Astrocyte (in vitro differentiated cells and primary cell): ENCODE data around the gene KIF18B. TPM values are rescaled to one million over a fixed set of nuclear protein-coding genes. Genes with fewer than 3 reads are reported as not detected.
A peak's percentile ranks its signal among the peaks of the same experiment; 100 is the strongest.

ENCODE experiments used
- DNase-seq: peaks from one replicate; pipeline ENCODE4 v3.0.0-alpha.2; 2010; ENCODE audit warnings: low read depth
- FAIRE-seq: peaks from 2 replicates; lab custom pipeline; 2011; peaks lifted over from hg19 to GRCh38; lab: Jason Lieb, UNC
- H2AFZ ChIP-seq: 2 replicates; pipeline ENCODE4 v1.6.0; 2012; ENCODE audit warnings: low read depth, low read length, inconsistent platforms
- H3K27ac ChIP-seq: 2 replicates; pipeline ENCODE4 v1.5.1; 2011; ENCODE audit warnings: low read depth, low read length, inconsistent platforms
- H3K27me3 ChIP-seq: 2 replicates; pipeline ENCODE4 v1.6.0; 2011; ENCODE audit warnings: low read length, inconsistent platforms; ENCODE audit not compliant: insufficient read depth
- H3K36me3 ChIP-seq: 2 replicates; pipeline ENCODE4 v1.5.1; 2011; ENCODE audit warnings: low read length, inconsistent platforms; ENCODE audit not compliant: insufficient read depth
- H3K4me1 ChIP-seq: 2 replicates; pipeline ENCODE4 v1.5.1; 2011; ENCODE audit warnings: low read length, inconsistent platforms; ENCODE audit not compliant: insufficient read depth
- H3K4me2 ChIP-seq: 2 replicates; pipeline ENCODE4 v1.6.0; 2012; ENCODE audit warnings: low read length, inconsistent platforms
- H3K4me3 ChIP-seq: 2 replicates; pipeline ENCODE4 v1.5.1; 2011; ENCODE audit warnings: low read depth, mild to moderate bottlenecking, low read length, inconsistent platforms; ENCODE audit not compliant: insufficient read depth
- H3K79me2 ChIP-seq: 2 replicates; pipeline ENCODE4 v1.6.0; 2012; ENCODE audit warnings: mild to moderate bottlenecking, low read length, inconsistent platforms; ENCODE audit not compliant: insufficient read depth
- H3K9ac ChIP-seq: 2 replicates; pipeline ENCODE4 v1.6.0; 2012; ENCODE audit warnings: mild to moderate bottlenecking, low read length, inconsistent platforms
- H3K9me3 ChIP-seq: 2 replicates; pipeline ENCODE4 v1.5.1; 2012; ENCODE audit warnings: low read depth, mild to moderate bottlenecking, low read length, inconsistent platforms; ENCODE audit not compliant: insufficient read depth
- H4K20me1 ChIP-seq: 2 replicates; pipeline ENCODE4 v1.6.0; 2012; ENCODE audit warnings: low read length, inconsistent platforms; ENCODE audit not compliant: insufficient read depth
- H3K27ac Mint-ChIP-seq: one replicate; pipeline ENCODE4 v1.8.0; 2021; ENCODE audit warnings: mild to moderate bottlenecking, mixed read lengths; ENCODE audit not compliant: unreplicated experiment
- H3K27me3 Mint-ChIP-seq: one replicate; pipeline ENCODE4 v1.8.0; 2021; ENCODE audit warnings: low read depth, mixed read lengths; ENCODE audit not compliant: unreplicated experiment
- H3K36me3 Mint-ChIP-seq: one replicate; pipeline ENCODE4 v1.8.0; 2021; ENCODE audit warnings: low read depth, mixed read lengths; ENCODE audit not compliant: unreplicated experiment
- H3K4me1 Mint-ChIP-seq: one replicate; pipeline ENCODE4 v1.8.0; 2021; ENCODE audit warnings: low read depth, mixed read lengths; ENCODE audit not compliant: unreplicated experiment
- H3K4me3 Mint-ChIP-seq: one replicate; pipeline ENCODE4 v1.8.0; 2021; ENCODE audit warnings: mild to moderate bottlenecking, moderate library complexity, mixed read lengths; ENCODE audit not compliant: unreplicated experiment
- H3K9me3 Mint-ChIP-seq: one replicate; pipeline ENCODE4 v1.8.0; 2021; ENCODE audit warnings: mild to moderate bottlenecking, mixed read lengths; ENCODE audit not compliant: unreplicated experiment
- CTCF ChIP-seq: IDR thresholded peaks from 2 replicates; pipeline ENCODE4 v1.5.1; 2011; ENCODE audit warnings: low read depth, mild to moderate bottlenecking, inconsistent platforms, low read length, moderate library complexity; ENCODE audit not compliant: insufficient read depth
- EZH2 ChIP-seq: IDR thresholded peaks from 2 replicates; pipeline ENCODE4 v1.6.1; 2012; ENCODE audit warnings: mild to moderate bottlenecking, low read length, inconsistent platforms; ENCODE audit not compliant: insufficient read depth
- total RNA-seq: library from RNA; stranded (reverse); gene quantifications from 2 replicates; pipeline ENCODE4 v1.2.1, GENCODE V29; 2021

KIF18B gene
- total RNA-seq, 1 donor from 2014 or later, result 1.8 TPM

GRCh38 chr17:44969144-44969780, 21.7 kb upstream of the KIF18B start:
- Mint-ChIP-seq H3K4me1 (peaks cover 10% of the 10 kb centered on the region), H3K9me3 (no peaks in the 10 kb centered on the region), H3K27me3 (peaks cover 44% of the 10 kb centered on the region), H3K36me3 (no peaks in the 10 kb centered on the region), H3K4me3 (peak overlapping the region; percentile 67), H3K27ac (peak overlapping the region; percentile 66)
- H4K20me1 ChIP-seq, result no peaks in the 10 kb centered on the region
- TF ChIP-seq CTCF, result no peak
- TF ChIP-seq EZH2, result no peak
- H2AFZ ChIP-seq, result no peak overlapping the region
- H3K4me1 ChIP-seq, result peaks cover 21% of the 10 kb centered on the region
- no peak overlapping the region for H3K4me3 ChIP-seq
- peak overlapping the region; percentile 99 for H3K4me2 ChIP-seq
- H3K9ac ChIP-seq, result no peak overlapping the region
- FAIRE-seq (no peak), DNase-seq (no peak)
- H3K27ac ChIP-seq, result no peak overlapping the region
- no peaks in the 10 kb centered on the region for H3K79me2 ChIP-seq
- peaks cover 33% of the 10 kb centered on the region for H3K27me3 ChIP-seq
- H3K36me3 ChIP-seq, result no peaks in the 10 kb centered on the region
- no peaks in the 10 kb centered on the region for H3K9me3 ChIP-seq

GRCh38 chr17:44968225-44969143, 20.9 kb upstream of the KIF18B start, which contains the start of gene C1QL1:
Gene C1QL1 (minus strand): TSS chr17:44968303. CDS start chr17:44968048, 255 bp downstream.
- Mint-ChIP-seq H3K4me1 (peaks cover 10% of the 10 kb centered on the region), H3K9me3 (no peaks in the 10 kb centered on the region), H3K36me3 (no peaks in the 10 kb centered on the region), H3K4me3 (peak within 1 kb of the TSS; percentile 76), H3K27me3 (peaks cover 46% of the 10 kb centered on the region), H3K27ac (peak within 1 kb of the TSS; percentile 62)
- H3K36me3 ChIP-seq, result no peaks in the 10 kb centered on the region
- H2AFZ ChIP-seq, result peak within 1 kb of the TSS; percentile 62
- peak within 1 kb of the TSS; percentile 99 for H3K4me2 ChIP-seq
- H4K20me1 ChIP-seq, result no peaks in the 10 kb centered on the region
- FAIRE-seq (no peak), DNase-seq (peak; percentile 63)
- peak within 1 kb of the TSS; percentile 55 for H3K4me3 ChIP-seq
- H3K27ac ChIP-seq, result no peak within 1 kb of the TSS
- H3K27me3 ChIP-seq, result peaks cover 33% of the 10 kb centered on the region
- peaks cover 21% of the 10 kb centered on the region for H3K4me1 ChIP-seq
- TF ChIP-seq EZH2 (no peak), CTCF (no peak)
- no peaks in the 10 kb centered on the region for H3K79me2 ChIP-seq
- H3K9ac ChIP-seq, result peak within 1 kb of the TSS; percentile 58
- no peaks in the 10 kb centered on the region for H3K9me3 ChIP-seq
